GM23248 (cell line): Measurements from ENCODE around the gene NHSL2.

Experiments
- EZH2 ChIP-seq: fragments of 200-600 bp; sonication (generic); IDR thresholded peaks from 2 replicates; pipeline ENCODE4 v1.6.1; 2018; ENCODE audit warnings: antibody characterized with exemption, mild to moderate bottlenecking; ENCODE audit not compliant: insufficient read depth, poor library complexity, severe bottlenecking
- EZH2phosphoT487 ChIP-seq: fragments of 200-600 bp; sonication (generic); IDR thresholded peaks from 2 replicates; pipeline ENCODE4 v1.6.1; 2018; ENCODE audit warnings: antibody characterized with exemption, moderate library complexity, mild to moderate bottlenecking, low read depth; ENCODE audit not compliant: insufficient read depth

- TF ChIP-seq EZH2 (no peak), EZH2phosphoT487 (no peak)
Observed at GRCh38 chrX:71927040-71927439, 16.4 kb downstream of the NHSL2 start.
